NCI-H2107 (cell line): ENCODE results near the gene LENG8.
"Not testable (repeated sequence)": the region's sequence is repeated elsewhere in the genome, so short reads cannot be mapped to it uniquely, and the experiment has no call there.

Experiments
- DNase-seq: peaks from one replicate; lab custom pipeline; 2025; lab: John Stamatoyannopoulos, UW

Gene LENG8

GRCh38 chr19:54482889-54483288, 33.9 kb downstream of the LENG8 start:
- no peak for DNase-seq

- no peak for DNase-seq
Observed at GRCh38 chr19:54484451-54484850, 35.5 kb downstream of the LENG8 start.

- DNase-seq, result no peak
Observed at GRCh38 chr19:54485851-54486250, 36.9 kb downstream of the LENG8 start.

GRCh38 chr19:54489341-54489740, 40.3 kb downstream of the LENG8 start:
- no peak for DNase-seq

- DNase-seq, result no peak
Observed at GRCh38 chr19:54489766-54490165, 40.8 kb downstream of the LENG8 start.

- no peak for DNase-seq
Observed at GRCh38 chr19:54492568-54492967, 43.6 kb downstream of the LENG8 start.

GRCh38 chr19:54493056-54493455, 44.1 kb downstream of the LENG8 start:
- not testable (repeated sequence) for DNase-seq

- DNase-seq, result no peak
Observed at GRCh38 chr19:54493967-54494585, 45.1 kb downstream of the LENG8 start.

- DNase-seq, result not testable (repeated sequence)
Observed at GRCh38 chr19:54495284-54495683, 46.3 kb downstream of the LENG8 start.

GRCh38 chr19:54497747-54498450, 48.9 kb downstream of the LENG8 start:
- not testable (repeated sequence) for DNase-seq

- not testable (repeated sequence) for DNase-seq
Observed at GRCh38 chr19:54498451-54498772, 49.4 kb downstream of the LENG8 start.

GRCh38 chr19:54502518-54503048, 53.6 kb downstream of the LENG8 start, which contains the start of gene LAIR2:
Gene LAIR2 (plus strand): TSS chr19:54502831. CDS start chr19:54502919, 88 bp downstream.
- DNase-seq, result no peak

- DNase-seq, result not testable (repeated sequence)
Observed at GRCh38 chr19:54505542-54505941, 56.5 kb downstream of the LENG8 start.

- DNase-seq, result no peak
Observed at GRCh38 chr19:54506079-54506478, 57.1 kb downstream of the LENG8 start.

- not testable (repeated sequence) for DNase-seq
Observed at GRCh38 chr19:54507038-54507717, 58.2 kb downstream of the LENG8 start.

GRCh38 chr19:54507824-54508223, 58.8 kb downstream of the LENG8 start:
- DNase-seq, result no peak

- not testable (repeated sequence) for DNase-seq
Observed at GRCh38 chr19:54508487-54508886, 59.5 kb downstream of the LENG8 start.

GRCh38 chr19:54509200-54509940, 60.4 kb downstream of the LENG8 start:
- DNase-seq, result not testable (repeated sequence)
